Measurements from ENCODE around the gene TSEN2.
"Not testable (repeated sequence)": the region's sequence is repeated elsewhere in the genome, so short reads cannot be mapped to it uniquely, and the experiment has no call there.

The TSEN2 gene

DNA sequence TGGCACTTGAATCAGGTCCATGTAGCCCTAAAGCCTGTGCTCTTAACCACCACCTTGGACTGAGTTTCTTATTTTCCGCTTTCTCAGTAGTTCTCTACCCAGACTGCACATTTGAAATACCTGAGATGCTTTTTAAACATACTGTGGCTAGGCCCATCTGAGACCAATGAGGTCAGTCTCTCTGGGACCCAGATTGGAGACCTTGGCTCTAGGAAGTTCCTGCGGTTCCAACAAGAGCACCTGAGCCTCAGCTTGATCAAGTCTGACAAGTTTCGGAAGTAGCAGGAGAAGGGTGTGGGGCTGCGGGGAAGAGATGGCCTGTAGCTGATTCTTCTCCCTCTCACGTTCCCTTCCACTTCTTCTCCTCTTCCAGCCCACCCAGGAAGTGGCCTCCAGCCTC is 11.5 kb upstream of the TSEN2 start:
- no peak for DNase-seq

- no peak for DNase-seq
Observed at GRCh38 chr3:12473511-12473910, 10.8 kb upstream of the TSEN2 start.

DNA sequence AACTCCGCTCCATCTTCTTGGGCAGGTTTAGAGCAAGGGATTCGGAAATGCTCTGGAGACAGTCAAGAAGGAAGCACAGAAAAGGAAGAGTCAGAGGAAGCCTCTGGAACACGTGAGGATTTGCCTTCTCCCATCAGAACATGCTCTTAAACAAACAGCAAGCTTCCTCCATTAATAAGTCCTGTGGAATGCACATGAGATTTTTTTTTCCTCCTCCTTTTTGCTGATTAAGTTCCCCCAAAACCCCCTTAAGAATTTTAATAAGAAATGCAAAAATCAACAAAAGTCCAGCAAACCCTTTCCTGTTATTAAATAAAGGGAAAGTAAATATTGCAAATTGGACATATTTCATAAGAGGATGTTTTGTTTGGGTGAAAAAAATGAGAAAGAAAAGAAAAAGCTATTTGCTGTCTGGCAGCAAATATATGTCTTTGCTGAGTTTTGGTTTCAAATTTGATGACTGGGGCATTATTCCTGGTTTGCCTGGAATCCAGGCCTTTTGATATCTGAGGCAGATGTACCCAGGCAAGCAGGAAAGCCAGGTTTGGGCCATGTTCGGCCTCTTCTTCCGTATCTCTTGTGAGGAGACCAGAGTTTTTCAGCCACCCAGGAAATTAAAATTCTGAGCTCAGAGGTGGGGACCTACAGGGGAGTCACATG is 7.9 kb upstream of the TSEN2 start:
- no peak for DNase-seq

GRCh38 chr3:12477256-12477655 is 7.0 kb upstream of the TSEN2 start:
- DNase-seq = no peak

- no peak for DNase-seq
Observed at GRCh38 chr3:12478326-12478725, 6.0 kb upstream of the TSEN2 start.

DNA sequence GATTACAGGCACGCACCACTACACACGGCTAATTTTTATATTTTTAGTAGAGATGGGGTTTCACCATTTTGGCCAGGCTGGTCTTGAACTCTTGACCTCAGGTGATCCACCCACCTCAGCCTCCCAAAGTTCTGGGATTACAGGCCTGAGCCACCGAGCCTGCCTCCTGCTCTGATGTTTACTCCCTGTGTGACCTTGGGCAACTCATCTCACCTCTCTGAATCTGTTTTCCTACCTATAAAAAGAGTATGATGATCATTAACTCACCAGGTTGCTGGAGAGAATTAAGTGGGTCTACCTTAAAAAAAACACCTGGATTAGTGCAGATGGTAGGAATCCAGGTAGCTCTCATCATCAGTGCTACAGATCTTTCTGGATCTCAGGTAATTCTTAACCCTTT is 5.1 kb upstream of the TSEN2 start:
- DNase-seq = not testable (repeated sequence)

DNA sequence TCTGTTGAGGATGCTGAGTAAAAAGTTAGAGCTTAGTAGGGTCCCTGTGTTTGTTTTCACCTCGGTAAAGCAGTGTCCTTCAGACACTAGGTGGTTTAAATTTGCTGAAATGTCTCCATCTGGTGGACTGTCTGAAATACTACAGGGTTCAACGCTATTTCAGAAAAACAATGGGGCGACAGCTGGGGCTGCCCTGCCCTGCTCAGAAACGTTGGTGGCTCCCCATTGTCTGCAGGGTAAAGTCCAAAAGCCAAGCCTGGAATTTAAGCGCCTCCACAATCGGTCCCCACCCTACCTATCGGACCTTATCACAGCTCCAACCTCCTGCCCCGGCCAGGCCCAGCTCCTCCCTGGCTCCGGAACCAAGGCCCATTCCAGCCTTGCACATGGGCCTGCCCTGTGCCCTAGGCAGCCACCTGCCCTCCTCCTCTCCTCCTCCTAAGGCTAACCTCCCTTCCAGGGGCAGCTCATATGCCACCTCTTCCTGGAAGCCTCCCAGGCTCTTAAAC is 4.3 kb upstream of the TSEN2 start:
- no peak for DNase-seq

GRCh38 chr3:12483410-12483809 is 870 bp upstream of the TSEN2 start:
- no peak for DNase-seq

DNA sequence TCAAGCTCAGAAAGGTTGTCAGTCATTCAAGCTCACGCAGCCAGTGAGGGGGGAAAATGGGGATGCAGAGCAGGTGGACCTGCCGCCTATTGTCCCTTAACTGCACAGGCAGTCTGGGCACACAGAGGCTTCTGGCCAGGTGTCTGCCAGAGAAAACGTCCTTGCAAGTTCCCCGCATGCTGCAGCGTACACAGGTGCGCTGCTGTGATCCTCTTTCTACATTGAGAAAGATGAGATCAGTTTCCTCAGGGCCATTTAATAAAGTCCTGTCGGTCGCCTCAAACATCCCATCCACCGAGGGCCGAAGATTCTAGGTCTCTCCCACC is 445 bp upstream of the TSEN2 start:
- DNase-seq = no peak

DNA sequence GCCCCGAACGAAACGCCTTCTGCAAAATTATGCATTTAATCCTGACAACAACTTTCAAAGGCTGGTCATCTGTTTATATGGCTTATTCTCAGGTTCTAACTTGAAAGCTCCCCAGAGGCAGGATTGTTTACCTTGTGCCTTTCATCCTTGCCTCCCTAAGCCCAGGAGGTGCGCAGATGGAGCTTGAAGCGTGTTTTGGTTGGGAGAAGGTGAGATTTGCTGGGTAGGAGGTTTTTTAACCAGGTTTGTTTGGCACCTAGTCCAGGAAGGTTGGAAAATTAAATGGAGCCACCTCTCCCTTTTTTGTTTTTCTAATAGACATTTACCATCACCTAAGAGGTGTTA is 675 bp downstream of the TSEN2 start:
- DNase-seq = no peak

- no peak for DNase-seq
Observed at GRCh38 chr3:12486001-12486400, 1.7 kb downstream of the TSEN2 start.

DNA sequence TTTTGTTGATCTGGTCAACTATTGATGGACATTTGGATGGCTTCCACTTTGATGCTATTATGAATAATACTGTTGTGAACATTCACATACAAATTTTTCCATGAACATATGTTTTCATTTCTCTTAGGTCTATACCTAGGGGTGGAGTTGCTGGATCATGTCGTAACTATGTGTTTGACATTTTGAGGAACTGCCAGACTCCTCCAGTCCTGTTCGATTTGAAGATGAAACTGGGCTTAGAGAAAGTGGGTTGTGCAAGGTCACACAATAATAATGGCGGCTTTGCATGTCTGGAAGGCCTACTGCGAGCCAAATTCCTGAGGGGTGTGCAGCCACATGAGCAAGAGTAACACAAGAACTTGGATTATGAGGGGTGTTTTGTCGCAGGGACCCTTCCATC is 2.6 kb downstream of the TSEN2 start:
- DNase-seq = no peak

- no peak for DNase-seq
Observed at GRCh38 chr3:12487336-12487735, 3.1 kb downstream of the TSEN2 start.

GRCh38 chr3:12487786-12488185 is 3.5 kb downstream of the TSEN2 start:
- DNase-seq = no peak

- DNase-seq = no peak
Observed at GRCh38 chr3:12489368-12489767, 5.1 kb downstream of the TSEN2 start.

DNA sequence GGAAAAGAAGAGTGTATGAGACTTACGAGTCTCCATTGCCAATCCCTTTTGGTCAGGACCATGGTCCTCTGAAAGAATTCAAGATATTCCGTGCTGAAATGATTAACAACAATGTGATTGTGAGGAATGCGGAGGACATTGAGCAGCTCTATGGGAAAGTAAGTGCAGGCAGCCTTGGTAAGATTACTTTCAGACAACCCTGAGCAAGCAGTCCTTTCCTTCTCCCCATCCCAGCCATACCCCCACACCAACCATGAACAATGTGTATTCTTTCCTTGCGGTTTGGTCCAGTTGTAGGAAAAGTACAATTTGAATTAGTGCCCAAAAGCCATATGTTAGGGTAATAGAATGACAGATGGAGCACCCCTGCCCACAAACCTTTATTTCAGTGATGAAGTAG is 5.6 kb downstream of the TSEN2 start:
- no peak for DNase-seq

- DNase-seq = no peak
Observed at GRCh38 chr3:12490547-12490946, 6.3 kb downstream of the TSEN2 start.

- no peak for DNase-seq
Observed at GRCh38 chr3:12495749-12496452, 11.6 kb downstream of the TSEN2 start.

DNA sequence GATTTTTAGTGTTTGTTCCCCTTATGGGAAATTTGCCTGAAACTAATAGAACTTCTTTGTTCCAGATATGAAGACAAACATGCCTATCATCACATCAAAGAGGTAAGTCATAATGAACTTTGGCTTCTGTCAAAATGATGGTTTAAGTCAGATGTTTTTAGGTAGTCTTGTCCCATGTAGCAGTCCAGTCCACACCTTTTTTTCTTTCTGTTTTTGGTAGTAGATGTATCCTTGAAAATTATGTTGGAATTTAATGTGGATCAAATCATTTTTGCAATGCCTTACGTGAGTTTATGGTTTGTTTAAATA is 12.1 kb downstream of the TSEN2 start:
- no peak for DNase-seq

GRCh38 chr3:12499474-12499873 is 15.2 kb downstream of the TSEN2 start:
- DNase-seq = no peak

DNA sequence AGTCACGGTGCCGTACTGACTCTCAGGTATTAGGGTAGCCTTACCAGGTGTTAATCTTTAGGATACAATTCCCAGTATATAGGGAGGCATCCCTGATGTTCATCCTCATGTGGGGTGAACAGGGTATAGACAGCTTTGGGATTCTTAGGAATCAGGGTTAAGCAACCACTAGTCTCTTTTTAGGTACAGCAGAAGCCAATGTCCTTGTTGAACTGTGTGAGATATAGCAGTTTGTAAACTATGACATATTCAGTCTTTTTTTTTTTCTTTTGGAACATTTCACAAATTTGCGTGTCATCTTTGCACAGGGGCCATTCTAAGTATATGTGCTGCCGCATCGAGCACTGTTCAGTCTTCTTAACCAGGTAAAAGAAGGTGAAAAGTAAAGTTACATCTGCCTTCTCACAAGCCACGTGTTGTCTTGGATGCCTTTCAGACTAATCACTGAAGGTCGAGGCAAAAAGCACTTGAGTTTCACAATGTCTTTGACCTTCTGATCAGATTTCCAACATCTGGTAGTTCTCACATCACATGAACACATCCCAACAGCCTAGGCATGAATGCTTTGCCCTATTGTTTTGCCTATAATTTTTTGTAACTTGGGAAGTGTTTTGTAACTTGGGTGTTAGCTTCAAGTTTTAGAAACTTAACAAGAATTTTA is 17.2 kb downstream of the TSEN2 start:
- no peak for DNase-seq

- no peak for DNase-seq
Observed at GRCh38 chr3:12503126-12503957, 19.1 kb downstream of the TSEN2 start.

DNA sequence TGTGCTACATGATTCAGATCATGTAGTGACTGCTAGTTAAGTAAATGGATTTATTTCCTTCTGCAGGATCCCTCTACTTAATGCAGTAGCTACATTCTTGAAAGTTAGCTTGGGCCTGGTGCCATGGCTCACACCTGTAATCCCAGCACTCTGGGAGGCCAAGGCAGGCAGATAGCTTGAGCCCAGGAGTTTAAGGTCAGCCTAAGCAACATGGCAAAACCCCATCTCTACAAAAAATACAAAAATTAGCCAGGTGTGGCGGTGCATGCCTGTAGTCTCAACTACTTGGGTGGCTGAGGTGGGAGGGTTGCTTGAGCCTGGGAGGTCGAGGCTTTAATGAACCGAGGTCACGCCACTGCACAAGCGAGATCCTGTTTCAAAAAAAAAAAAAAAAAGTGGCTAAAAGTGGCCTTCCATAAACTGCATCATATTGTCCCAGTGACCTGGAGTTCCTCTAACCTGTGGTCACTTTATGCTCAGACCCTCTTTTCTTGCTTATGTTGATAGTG is 22.0 kb downstream of the TSEN2 start:
- no peak for DNase-seq

All from stimulated activated naive CD4-positive, alpha-beta T cell treated with Interleukin-2 at 50 U/mL for 16 hours (primary cell).